Activated CD8-positive, alpha-beta T cell treated with anti-CD3 and anti-CD28 coated beads, Interleukin-2, amount 10 ng/mL, durations not matched to agents 7 days and 5 days (primary cell): ENCODE data around the gene GJC2. TPM values are rescaled to one million over a fixed set of nuclear protein-coding genes. Genes with fewer than 3 reads are reported as not detected.
"Not testable (repeated sequence)": the region's sequence is repeated elsewhere in the genome, so short reads cannot be mapped to it uniquely, and the experiment has no call there.

Experiments
- ATAC-seq: fragments of 150-1000 bp; cut with Tn5 transposase; one replicate; pipeline ENCODE4 v1.10.0; 2021; ENCODE audit warnings: moderate library complexity
- CTCF ChIA-PET: fragments of 350-600 bp; sonication (Branson Sonifier 250); formaldehyde crosslinking; loops from one replicate; lab custom pipeline; 2021; ENCODE audit warnings: antibody characterized with exemption; lab: Charles Lee
- POLR2A ChIA-PET: fragments of 350-600 bp; sonication (Branson Sonifier 250); formaldehyde crosslinking; loops from one replicate; lab custom pipeline; 2021; ENCODE audit warnings: antibody characterized with exemption; lab: Charles Lee
- DNase-seq: peaks from one replicate; pipeline ENCODE4 v3.0.0-alpha.2; 2020
- H3K27ac Mint-ChIP-seq: one replicate; pipeline ENCODE4 v1.8.0; 2021; ENCODE audit warnings: mild to moderate bottlenecking, mixed read lengths
- H3K27me3 Mint-ChIP-seq: one replicate; pipeline ENCODE4 v1.8.0; 2021; ENCODE audit warnings: low read depth, mixed read lengths
- H3K36me3 Mint-ChIP-seq: one replicate; pipeline ENCODE4 v1.8.0; 2021; ENCODE audit warnings: low read depth, mixed read lengths
- H3K4me1 Mint-ChIP-seq: one replicate; pipeline ENCODE4 v1.8.0; 2021; ENCODE audit warnings: low read depth, mixed read lengths
- H3K4me3 Mint-ChIP-seq: one replicate; pipeline ENCODE4 v1.8.0; 2021; ENCODE audit warnings: mild to moderate bottlenecking, mixed read lengths
- H3K9me3 Mint-ChIP-seq: one replicate; pipeline ENCODE4 v1.8.0; 2022; ENCODE audit warnings: mixed read lengths; ENCODE audit not compliant: insufficient read depth
- total RNA-seq, 2 experiments: library from RNA; stranded (reverse); gene quantifications; one replicate each; pipeline ENCODE4 v1.2.3, GENCODE V29; 2021

The GJC2 gene
- total RNA-seq, 2 experiments from 2014 or later, result 4.1 to 4.4 TPM

- CTCF ChIA-PET, result interaction anchor here (1.0 kb wide), 1 partner anchor 57 kb away, joined by 3 read pairs; no protein-coding TSS in a partner anchor
- H3K27ac Mint-ChIP-seq, H3K9me3 Mint-ChIP-seq, H3K27me3 Mint-ChIP-seq, POLR2A ChIA-PET, H3K4me3 Mint-ChIP-seq, DNase-seq, H3K36me3 Mint-ChIP-seq, ATAC-seq: not testable (repeated sequence)
- peaks cover 16% of the 10 kb centered on the region for H3K4me1 Mint-ChIP-seq
These were observed 38.5 kb downstream of the GJC2 start for GRCh38 chr1:228188249-228188648.

GRCh38 chr1:228190182-228190581, 40.5 kb downstream of the GJC2 start:
- CTCF ChIA-PET, result no interaction called here
- H3K4me1 Mint-ChIP-seq, result peaks cover 15% of the 10 kb centered on the region
- H3K9me3 Mint-ChIP-seq, result no peaks in the 10 kb centered on the region
- no peaks in the 10 kb centered on the region for H3K36me3 Mint-ChIP-seq
- POLR2A ChIA-PET, result no interaction called here
- H3K27ac Mint-ChIP-seq, result no peak overlapping the region
- H3K4me3 Mint-ChIP-seq, result no peak overlapping the region
- no peaks in the 10 kb centered on the region for H3K27me3 Mint-ChIP-seq
- no peak for ATAC-seq
- no peak for DNase-seq

GRCh38 chr1:228190778-228191177, 41.0 kb downstream of the GJC2 start:
- Mint-ChIP-seq H3K9me3 (no peaks in the 10 kb centered on the region), H3K27ac (no peak overlapping the region)

DNA sequence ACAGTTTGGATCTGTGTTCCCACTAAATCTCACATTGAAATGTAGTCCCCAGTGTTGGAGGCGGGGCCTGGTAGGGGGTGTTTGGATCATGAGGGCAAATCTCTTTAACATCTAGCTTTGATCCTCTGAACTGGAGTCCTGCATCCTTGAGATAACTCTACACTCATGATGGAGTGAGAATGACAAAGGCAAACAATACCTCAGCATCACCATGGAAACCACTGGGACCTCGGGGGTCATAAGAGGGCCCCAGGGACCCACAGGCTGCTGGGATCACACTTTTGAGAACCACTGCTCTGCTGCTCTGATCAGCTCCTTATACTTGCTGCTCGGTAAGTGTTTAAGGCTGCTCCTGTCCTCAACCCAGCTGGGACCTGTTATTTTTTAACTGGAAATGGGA, 44.7 kb downstream of the GJC2 start:
- CTCF ChIA-PET, result no interaction called here
- Mint-ChIP-seq H3K9me3 (peaks cover 8% of the 10 kb centered on the region), H3K27ac (no peak overlapping the region), H3K36me3 (peaks cover 11% of the 10 kb centered on the region), H3K4me3 (no peak overlapping the region), H3K27me3 (no peaks in the 10 kb centered on the region), H3K4me1 (no peaks in the 10 kb centered on the region)
- no peak for DNase-seq
- POLR2A ChIA-PET, result no interaction called here
- ATAC-seq, result no peak

More at GRCh38 chr1:228190778-228191177, 41.0 kb downstream of the GJC2 start:
- ATAC-seq (no peak), DNase-seq (no peak)
- Mint-ChIP-seq H3K36me3 (no peaks in the 10 kb centered on the region), H3K27me3 (no peaks in the 10 kb centered on the region), H3K4me1 (peaks cover 9% of the 10 kb centered on the region), H3K4me3 (no peak overlapping the region)
- CTCF ChIA-PET, result no interaction called here
- POLR2A ChIA-PET, result no interaction called here

DNA sequence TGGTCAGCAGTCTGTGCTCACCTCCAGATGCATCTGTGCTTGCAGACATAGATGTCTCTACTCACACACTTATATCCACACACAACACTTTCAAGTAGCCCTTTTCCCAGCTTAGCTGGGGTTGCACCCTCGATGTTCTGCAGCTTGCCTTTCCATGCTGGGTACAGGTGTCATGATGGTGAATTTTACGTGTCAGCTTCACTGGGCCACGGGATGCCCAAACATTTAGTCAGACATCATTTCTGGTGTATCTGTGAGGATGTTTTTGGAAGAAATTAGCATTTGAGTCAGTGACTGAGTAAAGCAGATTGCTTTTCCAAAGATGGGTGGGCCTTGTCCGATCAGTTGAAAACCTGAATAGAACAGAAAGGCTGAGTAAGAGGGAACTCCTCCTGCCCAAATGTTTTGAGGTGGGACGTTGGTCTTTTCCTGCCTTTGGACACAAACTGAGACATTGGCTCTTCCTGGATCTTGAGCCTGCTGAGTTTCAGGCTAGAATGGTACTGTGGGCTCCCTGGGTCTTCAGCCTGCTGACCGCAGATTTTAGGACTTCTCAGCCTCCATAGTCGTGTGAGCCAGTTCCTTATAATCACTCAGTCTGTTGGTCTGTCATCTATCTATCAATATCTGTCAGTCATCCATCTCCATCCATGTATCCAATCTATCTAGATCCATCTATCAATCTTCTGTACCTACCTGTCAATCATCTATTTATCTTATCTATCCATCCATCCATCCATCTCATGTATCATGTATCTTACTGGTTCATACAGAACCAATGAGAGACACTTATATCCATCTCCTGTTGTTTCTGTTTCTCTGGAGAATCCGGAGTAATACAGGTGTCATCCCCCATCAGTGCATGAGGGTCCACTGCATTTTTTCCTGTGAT, 45.4 kb downstream of the GJC2 start:
- ATAC-seq (no peak), DNase-seq (no peak)
- CTCF ChIA-PET, result no interaction called here
- H3K27me3 Mint-ChIP-seq, result no peaks in the 10 kb centered on the region
- H3K36me3 Mint-ChIP-seq, result peaks cover 12% of the 10 kb centered on the region
- peaks cover 11% of the 10 kb centered on the region for H3K9me3 Mint-ChIP-seq
- H3K27ac Mint-ChIP-seq, result no peak overlapping the region
- H3K4me1 Mint-ChIP-seq, result no peaks in the 10 kb centered on the region
- POLR2A ChIA-PET, result no interaction called here
- no peak overlapping the region for H3K4me3 Mint-ChIP-seq

GRCh38 chr1:228197555-228198147, 47.9 kb downstream of the GJC2 start:
- DNase-seq (no peak), ATAC-seq (no peak)
- peaks cover 15% of the 10 kb centered on the region for H3K36me3 Mint-ChIP-seq
- ChIA-PET CTCF (interaction anchor here (0.6 kb wide), 1 partner anchor 318 kb away, joined by 3 read pairs; no protein-coding TSS in a partner anchor), POLR2A (no interaction called here)
- no peak overlapping the region for H3K27ac Mint-ChIP-seq
- no peaks in the 10 kb centered on the region for H3K27me3 Mint-ChIP-seq
- no peaks in the 10 kb centered on the region for H3K4me1 Mint-ChIP-seq
- H3K9me3 Mint-ChIP-seq, result peaks cover 11% of the 10 kb centered on the region
- no peak overlapping the region for H3K4me3 Mint-ChIP-seq

DNA sequence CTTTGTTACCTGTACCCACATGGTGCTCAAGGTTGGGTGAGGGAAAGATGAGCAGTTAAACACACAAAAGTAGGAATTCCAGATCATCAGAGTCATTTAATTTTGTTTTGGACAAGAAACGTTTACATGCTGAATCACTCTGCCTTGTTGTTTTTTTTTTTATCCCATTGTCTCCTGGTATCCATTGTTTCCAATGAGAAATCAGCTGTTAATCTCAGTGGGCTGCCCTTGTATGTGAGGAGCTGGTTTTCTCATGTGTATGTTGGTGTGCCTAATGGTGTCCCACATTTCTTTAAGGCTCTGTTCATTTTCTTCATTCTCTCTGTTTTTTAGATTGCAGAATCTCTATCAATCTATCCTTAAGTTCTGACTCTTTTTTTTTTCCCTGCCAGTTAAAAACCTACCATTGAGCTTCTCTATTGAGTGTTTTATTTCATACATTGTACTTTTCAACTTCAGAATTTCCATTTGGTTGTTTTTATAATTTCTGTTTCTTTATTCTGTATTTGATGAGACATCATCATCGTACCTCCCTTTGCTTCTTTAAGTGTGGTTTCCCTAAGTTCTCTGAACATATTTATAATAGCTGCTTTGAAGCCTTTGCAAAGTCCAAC, 49.4 kb downstream of the GJC2 start:
- Mint-ChIP-seq H3K9me3 (peaks cover 11% of the 10 kb centered on the region), H3K27ac (no peak overlapping the region)
- POLR2A ChIA-PET, result no interaction called here

GRCh38 chr1:228204958-228205357, 55.2 kb downstream of the GJC2 start:
- H3K9me3 Mint-ChIP-seq, result no peaks in the 10 kb centered on the region
- peaks cover 3% of the 10 kb centered on the region for H3K36me3 Mint-ChIP-seq
- DNase-seq (no peak), ATAC-seq (no peak)
- no peak overlapping the region for H3K27ac Mint-ChIP-seq
- H3K27me3 Mint-ChIP-seq, result peaks cover 7% of the 10 kb centered on the region
- no peaks in the 10 kb centered on the region for H3K4me1 Mint-ChIP-seq
- CTCF ChIA-PET, result interaction anchor here (0.7 kb wide), 1 partner anchor 9 kb away, joined by 3 read pairs; no protein-coding TSS in a partner anchor
- no peak overlapping the region for H3K4me3 Mint-ChIP-seq
- POLR2A ChIA-PET, result no interaction called here

More for the DNA sequence above, 49.4 kb downstream of the GJC2 start:
- H3K36me3 Mint-ChIP-seq, result peaks cover 15% of the 10 kb centered on the region
- ATAC-seq (no peak), DNase-seq (no peak)
- peaks cover 2% of the 10 kb centered on the region for H3K27me3 Mint-ChIP-seq
- no peaks in the 10 kb centered on the region for H3K4me1 Mint-ChIP-seq
- CTCF ChIA-PET, result interaction anchor here (0.6 kb wide), 1 partner anchor 33 kb away, joined by 4 read pairs; the partner anchor contains the start of gene IBA57
- no peak overlapping the region for H3K4me3 Mint-ChIP-seq

DNA sequence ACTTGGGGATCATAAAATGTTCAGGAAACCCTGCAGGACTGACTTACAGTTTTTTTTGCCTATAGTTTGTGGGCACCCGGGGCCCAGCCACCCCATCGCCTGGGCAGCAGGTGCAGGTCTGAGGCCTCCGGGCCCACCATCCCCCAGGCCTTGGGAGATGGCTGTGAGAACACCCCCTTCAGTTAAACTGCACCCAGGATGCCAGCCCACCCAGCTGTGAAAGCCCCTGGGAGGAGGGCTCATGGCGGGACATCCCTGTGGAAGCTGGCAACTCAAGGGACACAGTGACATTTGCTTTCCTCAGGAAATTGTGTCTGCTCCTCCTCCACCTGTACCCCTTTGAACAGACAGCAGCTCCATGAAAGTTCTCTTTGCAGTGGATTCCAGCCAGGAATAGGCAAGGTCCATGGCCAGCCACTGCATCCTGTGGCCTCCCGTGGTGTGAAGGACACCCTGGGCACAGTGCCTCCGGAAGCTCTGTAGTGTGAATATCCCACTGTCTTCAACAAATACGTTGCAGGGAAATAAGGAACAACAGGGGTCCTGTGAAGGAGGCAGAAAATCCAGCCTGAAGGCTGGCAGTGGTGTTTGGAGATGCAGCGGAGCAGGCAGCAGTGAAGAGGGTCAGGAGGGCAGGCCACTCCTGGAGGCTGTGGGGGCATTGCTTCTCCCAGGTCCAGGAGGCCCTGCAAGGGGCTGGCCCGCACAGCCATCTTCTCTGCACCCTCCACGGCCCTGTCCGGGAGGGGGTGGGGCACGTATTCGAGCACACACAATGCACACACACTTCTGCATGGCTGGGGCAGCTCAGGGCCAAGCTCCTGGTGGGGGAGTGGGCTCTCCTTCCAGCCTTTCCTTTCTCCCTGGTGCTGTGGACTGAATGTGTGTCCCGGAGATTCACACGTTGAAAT, 56.1 kb downstream of the GJC2 start:
- ATAC-seq, result no peak
- ChIA-PET CTCF (no interaction called here), POLR2A (no interaction called here)
- no peak overlapping the region for H3K27ac Mint-ChIP-seq
- H3K9me3 Mint-ChIP-seq, result no peaks in the 10 kb centered on the region
- H3K4me1 Mint-ChIP-seq, result no peaks in the 10 kb centered on the region
- no peak overlapping the region for H3K4me3 Mint-ChIP-seq
- no peak for DNase-seq
- peaks cover 7% of the 10 kb centered on the region for H3K27me3 Mint-ChIP-seq
- peaks cover 3% of the 10 kb centered on the region for H3K36me3 Mint-ChIP-seq

DNA sequence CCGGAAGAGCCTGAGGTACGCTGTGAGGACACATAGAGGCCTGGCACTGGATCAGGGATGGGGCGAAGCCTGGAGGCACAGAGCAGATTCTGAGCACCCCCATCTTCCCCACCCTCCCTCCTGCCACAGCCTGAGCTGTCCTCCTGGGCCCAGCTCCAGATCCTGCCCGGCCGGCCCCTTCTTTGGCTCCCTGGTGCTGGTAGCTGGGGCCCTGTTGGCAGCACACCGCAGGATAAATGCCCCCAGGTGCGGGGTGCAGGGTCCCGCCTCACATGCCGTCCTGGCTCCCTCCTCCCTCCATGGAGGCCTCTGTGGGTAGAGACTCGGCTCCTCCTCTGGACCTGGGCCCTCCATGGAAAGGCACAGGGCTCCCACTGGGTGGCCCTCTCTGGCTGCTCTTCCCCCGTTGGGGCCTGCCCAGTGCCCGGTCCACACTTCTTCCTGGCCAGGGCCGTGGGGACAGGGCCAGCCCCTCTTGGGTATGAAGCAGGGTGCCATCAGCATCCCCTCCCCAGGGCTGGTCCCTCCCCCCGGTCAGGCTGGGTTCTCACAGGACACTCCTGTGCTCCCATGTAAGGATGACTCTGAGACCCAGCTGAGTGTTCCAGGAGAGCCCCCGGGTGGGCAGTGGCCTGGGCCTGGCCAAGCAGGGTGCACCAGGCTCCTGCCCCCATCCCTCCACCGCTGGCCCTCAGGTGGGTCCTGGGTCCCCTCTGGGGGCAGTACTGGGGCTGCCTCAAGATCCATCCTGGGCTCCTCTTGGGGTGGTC, 57.0 kb downstream of the GJC2 start:
- H3K36me3 Mint-ChIP-seq, result no peaks in the 10 kb centered on the region
- no peak overlapping the region for H3K4me3 Mint-ChIP-seq
- CTCF ChIA-PET, result no interaction called here

DNA sequence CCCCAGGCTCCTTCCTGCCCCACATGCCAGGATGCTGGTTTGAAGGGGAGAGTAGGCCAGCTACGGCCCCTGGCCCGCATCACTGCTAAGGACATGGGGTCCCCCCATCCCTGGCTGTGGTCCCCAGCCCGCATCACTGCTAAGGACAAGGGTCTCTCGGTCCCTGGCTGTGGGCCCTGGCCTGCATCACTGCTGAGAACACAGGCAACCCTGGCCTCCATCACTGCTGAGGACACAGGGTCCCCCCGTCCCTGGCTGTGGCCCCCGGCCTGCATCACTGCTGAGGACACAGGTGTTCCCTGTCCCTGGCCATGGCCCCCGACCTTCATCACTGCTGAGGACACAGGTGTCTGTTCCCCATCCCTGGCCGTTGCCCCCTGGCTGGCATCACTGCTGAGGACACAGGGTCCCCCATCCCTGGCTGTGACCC, 57.7 kb downstream of the GJC2 start:
- ChIA-PET CTCF (no interaction called here), POLR2A (no interaction called here)
- Mint-ChIP-seq H3K4me1 (no peaks in the 10 kb centered on the region), H3K4me3 (no peak overlapping the region), H3K9me3 (no peaks in the 10 kb centered on the region), H3K27ac (no peak overlapping the region), H3K27me3 (peaks cover 7% of the 10 kb centered on the region), H3K36me3 (no peaks in the 10 kb centered on the region)
- no peak for ATAC-seq
- no peak for DNase-seq

More for the DNA sequence above, 57.0 kb downstream of the GJC2 start:
- peaks cover 7% of the 10 kb centered on the region for H3K27me3 Mint-ChIP-seq
- ATAC-seq (no peak), DNase-seq (no peak)
- no peak overlapping the region for H3K27ac Mint-ChIP-seq
- H3K9me3 Mint-ChIP-seq, result no peaks in the 10 kb centered on the region
- POLR2A ChIA-PET, result no interaction called here
- no peaks in the 10 kb centered on the region for H3K4me1 Mint-ChIP-seq
